ENCODE data around the gene PBOV1. TPM values are rescaled to one million over a fixed set of nuclear protein-coding genes. Genes with fewer than 3 reads are reported as not detected.

Gene PBOV1
- total RNA-seq, 1 experiment from 2014 or later: not detected

DNA sequence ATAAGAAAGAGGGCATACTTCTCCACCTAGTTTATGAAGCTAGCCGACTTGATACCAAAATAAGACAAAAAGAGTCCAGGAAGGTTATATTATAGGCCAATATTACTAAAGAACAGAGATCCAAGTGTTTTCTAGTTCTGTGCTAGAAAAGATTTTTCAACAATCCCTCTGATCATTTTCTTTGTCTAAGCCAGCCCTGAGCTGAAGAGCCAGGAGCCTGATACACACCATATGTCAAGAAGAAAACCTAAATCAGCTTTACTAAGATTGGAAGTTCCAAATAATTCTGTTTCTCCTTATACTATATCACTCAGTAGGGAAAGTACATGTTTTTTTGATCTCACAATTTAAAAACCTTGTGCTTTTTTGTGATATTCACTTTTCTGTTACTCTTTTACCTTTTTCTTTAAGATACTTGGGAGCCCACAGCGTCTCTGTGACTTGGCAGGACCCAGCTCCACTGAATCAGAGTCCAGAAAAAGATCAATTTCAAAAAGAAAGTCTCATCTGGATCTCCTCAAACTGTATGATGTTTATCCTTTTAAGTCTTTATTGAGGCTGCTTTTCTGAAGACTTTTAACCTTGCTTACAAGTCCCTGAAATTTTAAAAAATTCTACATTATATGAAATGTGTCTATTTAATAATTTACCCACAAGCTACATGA lies 43.0 kb upstream of the PBOV1 start:
- Histone ChIP-seq H4K20me1 (ENCODE audit: insufficient read depth) (no peaks in the 10 kb centered on the region), H3K9ac (ENCODE audit: low read length) (no peak overlapping the region), H3K9me3 (ENCODE audit: control insufficient read depth in 1 of 2, insufficient read depth in 1 of 2, low read depth in 1 of 2, low read length in 2 of 2) (no peaks in the 10 kb centered on the region), H3K9me2 (ENCODE audit: insufficient read depth) (no peaks in the 10 kb centered on the region), H3K4me2 (ENCODE audit: low read length) (no peak overlapping the region), H3K4me3 (replicated peaks in 1 of 2; ENCODE audit: low read depth in 1 of 2, low read length in 2 of 2) (no peak overlapping the region), H3K36me3 (ENCODE audit: control insufficient read depth in 1 of 2, insufficient read depth in 2 of 2, low read length in 2 of 2) (no peaks in the 10 kb centered on the region), H3K27ac (ENCODE audit: low read depth, low read length) (no peak overlapping the region), H3K79me2 (ENCODE audit: insufficient read depth, low read length) (no peaks in the 10 kb centered on the region), H3K4me1 (ENCODE audit: control insufficient read depth in 1 of 2, insufficient read depth in 2 of 2, low read length in 2 of 2) (no peaks in the 10 kb centered on the region), H2AFZ (ENCODE audit: low read depth, low read length, poor library complexity, severe bottlenecking) (no peak overlapping the region), H3K27me3 (ENCODE audit: insufficient read depth, low read length) (no peaks in the 10 kb centered on the region)
- BruUV-seq (replicated peaks): no TSS peak
- ChIA-PET CTCF (no interaction called here), RAD21 (ENCODE audit: low non-redundant PET in 1 of 2, low total read pairs in 2 of 2, uncharacterized antibody in 2 of 2, unreplicated experiment in 2 of 2) (no interaction called here), POLR2A (no interaction called here)
- no peak for DNase-seq (ENCODE audit: low read depth, low spot score)
- TF ChIP-seq JUND (IDR thresholded peaks at IDR 0.05) (no peak), ELF1 (IDR thresholded peaks at IDR 0.05; ENCODE audit: borderline replicate concordance, low read depth) (no peak), ZNF274 (IDR thresholded peaks at IDR 0.05; ENCODE audit: low read depth, low read length) (no peak), SP1 (IDR thresholded peaks at IDR 0.05; ENCODE audit: low read depth) (no peak), CEBPB (IDR thresholded peaks at IDR 0.05; ENCODE audit: low read depth) (no peak), EZH2phosphoT487 (IDR thresholded peaks at IDR 0.05; ENCODE audit: borderline replicate concordance) (no peak), RAD21 (IDR thresholded peaks at IDR 0.05; ENCODE audit: low read depth) (no peak), SIN3A (IDR thresholded peaks at IDR 0.05; ENCODE audit: low read depth) (no peak), YY1 (IDR thresholded peaks at IDR 0.05; ENCODE audit: extremely low read depth, insufficient replicate concordance, low read depth, low read length) (no peak), EZH2 (IDR thresholded peaks at IDR 0.05) (no peak), POLR2A (IDR thresholded peaks at IDR 0.05; ENCODE audit: borderline replicate concordance, extremely low read depth, insufficient read depth, insufficient read length) (no peak), ZFX (IDR thresholded peaks at IDR 0.05) (no peak), FOSL1 (IDR thresholded peaks at IDR 0.05; ENCODE audit: low read depth) (no peak), TCF7L2 (IDR thresholded peaks at IDR 0.05; ENCODE audit: borderline replicate concordance, extremely low read depth, insufficient read depth, insufficient read length) (no peak)
- TF ChIP-seq, protein P1, sequence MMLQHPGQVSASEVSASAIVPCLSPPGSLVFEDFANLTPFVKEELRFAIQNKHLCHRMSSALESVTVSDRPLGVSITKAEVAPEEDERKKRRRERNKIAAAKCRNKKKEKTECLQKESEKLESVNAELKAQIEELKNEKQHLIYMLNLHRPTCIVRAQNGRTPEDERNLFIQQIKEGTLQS (IDR thresholded peaks at IDR 0.05): no peak
- TF ChIP-seq, protein P2, sequence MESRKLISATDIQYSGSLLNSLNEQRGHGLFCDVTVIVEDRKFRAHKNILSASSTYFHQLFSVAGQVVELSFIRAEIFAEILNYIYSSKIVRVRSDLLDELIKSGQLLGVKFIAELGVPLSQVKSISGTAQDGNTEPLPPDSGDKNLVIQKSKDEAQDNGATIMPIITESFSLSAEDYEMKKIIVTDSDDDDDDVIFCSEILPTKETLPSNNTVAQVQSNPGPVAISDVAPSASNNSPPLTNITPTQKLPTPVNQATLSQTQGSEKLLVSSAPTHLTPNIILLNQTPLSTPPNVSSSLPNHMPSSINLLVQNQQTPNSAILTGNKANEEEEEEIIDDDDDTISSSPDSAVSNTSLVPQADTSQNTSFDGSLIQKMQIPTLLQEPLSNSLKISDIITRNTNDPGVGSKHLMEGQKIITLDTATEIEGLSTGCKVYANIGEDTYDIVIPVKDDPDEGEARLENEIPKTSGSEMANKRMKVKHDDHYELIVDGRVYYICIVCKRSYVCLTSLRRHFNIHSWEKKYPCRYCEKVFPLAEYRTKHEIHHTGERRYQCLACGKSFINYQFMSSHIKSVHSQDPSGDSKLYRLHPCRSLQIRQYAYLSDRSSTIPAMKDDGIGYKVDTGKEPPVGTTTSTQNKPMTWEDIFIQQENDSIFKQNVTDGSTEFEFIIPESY (IDR thresholded peaks at IDR 0.05; ENCODE audit: extremely low read depth, insufficient replicate concordance, low read length): no peak
- TF ChIP-seq, protein P3, sequence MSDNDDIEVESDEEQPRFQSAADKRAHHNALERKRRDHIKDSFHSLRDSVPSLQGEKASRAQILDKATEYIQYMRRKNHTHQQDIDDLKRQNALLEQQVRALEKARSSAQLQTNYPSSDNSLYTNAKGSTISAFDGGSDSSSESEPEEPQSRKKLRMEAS (IDR thresholded peaks at IDR 0.05): no peak
- TF ChIP-seq, protein P4, sequence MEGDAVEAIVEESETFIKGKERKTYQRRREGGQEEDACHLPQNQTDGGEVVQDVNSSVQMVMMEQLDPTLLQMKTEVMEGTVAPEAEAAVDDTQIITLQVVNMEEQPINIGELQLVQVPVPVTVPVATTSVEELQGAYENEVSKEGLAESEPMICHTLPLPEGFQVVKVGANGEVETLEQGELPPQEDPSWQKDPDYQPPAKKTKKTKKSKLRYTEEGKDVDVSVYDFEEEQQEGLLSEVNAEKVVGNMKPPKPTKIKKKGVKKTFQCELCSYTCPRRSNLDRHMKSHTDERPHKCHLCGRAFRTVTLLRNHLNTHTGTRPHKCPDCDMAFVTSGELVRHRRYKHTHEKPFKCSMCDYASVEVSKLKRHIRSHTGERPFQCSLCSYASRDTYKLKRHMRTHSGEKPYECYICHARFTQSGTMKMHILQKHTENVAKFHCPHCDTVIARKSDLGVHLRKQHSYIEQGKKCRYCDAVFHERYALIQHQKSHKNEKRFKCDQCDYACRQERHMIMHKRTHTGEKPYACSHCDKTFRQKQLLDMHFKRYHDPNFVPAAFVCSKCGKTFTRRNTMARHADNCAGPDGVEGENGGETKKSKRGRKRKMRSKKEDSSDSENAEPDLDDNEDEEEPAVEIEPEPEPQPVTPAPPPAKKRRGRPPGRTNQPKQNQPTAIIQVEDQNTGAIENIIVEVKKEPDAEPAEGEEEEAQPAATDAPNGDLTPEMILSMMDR (IDR thresholded peaks at IDR 0.05 in 2 of 3, conservative IDR thresholded peaks at IDR 0.05 in 1 of 3; ENCODE audit: borderline replicate concordance in 1 of 3, insufficient read depth in 1 of 3, low read depth in 2 of 3, low read length in 2 of 3): no peak
- TF ChIP-seq, protein P5, sequence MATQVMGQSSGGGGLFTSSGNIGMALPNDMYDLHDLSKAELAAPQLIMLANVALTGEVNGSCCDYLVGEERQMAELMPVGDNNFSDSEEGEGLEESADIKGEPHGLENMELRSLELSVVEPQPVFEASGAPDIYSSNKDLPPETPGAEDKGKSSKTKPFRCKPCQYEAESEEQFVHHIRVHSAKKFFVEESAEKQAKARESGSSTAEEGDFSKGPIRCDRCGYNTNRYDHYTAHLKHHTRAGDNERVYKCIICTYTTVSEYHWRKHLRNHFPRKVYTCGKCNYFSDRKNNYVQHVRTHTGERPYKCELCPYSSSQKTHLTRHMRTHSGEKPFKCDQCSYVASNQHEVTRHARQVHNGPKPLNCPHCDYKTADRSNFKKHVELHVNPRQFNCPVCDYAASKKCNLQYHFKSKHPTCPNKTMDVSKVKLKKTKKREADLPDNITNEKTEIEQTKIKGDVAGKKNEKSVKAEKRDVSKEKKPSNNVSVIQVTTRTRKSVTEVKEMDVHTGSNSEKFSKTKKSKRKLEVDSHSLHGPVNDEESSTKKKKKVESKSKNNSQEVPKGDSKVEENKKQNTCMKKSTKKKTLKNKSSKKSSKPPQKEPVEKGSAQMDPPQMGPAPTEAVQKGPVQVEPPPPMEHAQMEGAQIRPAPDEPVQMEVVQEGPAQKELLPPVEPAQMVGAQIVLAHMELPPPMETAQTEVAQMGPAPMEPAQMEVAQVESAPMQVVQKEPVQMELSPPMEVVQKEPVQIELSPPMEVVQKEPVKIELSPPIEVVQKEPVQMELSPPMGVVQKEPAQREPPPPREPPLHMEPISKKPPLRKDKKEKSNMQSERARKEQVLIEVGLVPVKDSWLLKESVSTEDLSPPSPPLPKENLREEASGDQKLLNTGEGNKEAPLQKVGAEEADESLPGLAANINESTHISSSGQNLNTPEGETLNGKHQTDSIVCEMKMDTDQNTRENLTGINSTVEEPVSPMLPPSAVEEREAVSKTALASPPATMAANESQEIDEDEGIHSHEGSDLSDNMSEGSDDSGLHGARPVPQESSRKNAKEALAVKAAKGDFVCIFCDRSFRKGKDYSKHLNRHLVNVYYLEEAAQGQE (IDR thresholded peaks at IDR 0.05; ENCODE audit: low read depth): no peak
- intact Hi-C loops (cut with micrococcal nuclease): no loop called here
- no peak for ATAC-seq
